HepG2 (cell line): ENCODE measurements around the gene VWA7. TPM values are rescaled to one million over a fixed set of nuclear protein-coding genes. Genes with fewer than 3 reads are reported as not detected.
A peak's percentile ranks its signal among the peaks of the same experiment; 100 is the strongest.

Source experiments
- CERS6 ChIP-seq: sonication (generic); formaldehyde crosslinking; IDR thresholded peaks from 2 replicates; pipeline ENCODE4 v1.5.0; 2020; ENCODE audit warnings: missing genetic modification reagents
- DR1 ChIP-seq: sonication (generic); formaldehyde crosslinking; IDR thresholded peaks from 2 replicates; pipeline ENCODE4 v1.8.0; 2021; ENCODE audit warnings: mild to moderate bottlenecking, missing genetic modification reagents, inconsistent platforms
- ERF ChIP-seq: IDR thresholded peaks from 2 replicates; pipeline ENCODE4 v1.6.1; 2018; ENCODE audit warnings: missing biosample characterization, missing genetic modification reagents
- FOXK2 ChIP-seq: fragments of 450-650 bp; IDR thresholded peaks from 2 replicates; pipeline ENCODE4 v1.6.1; 2016
- KDM5A ChIP-seq: fragments of 200-600 bp; sonication (generic); IDR thresholded peaks from 2 replicates; pipeline ENCODE4 v1.7.0; 2018; ENCODE audit warnings: antibody characterized with exemption, mild to moderate bottlenecking, low read length, borderline replicate concordance
- KMT2A ChIP-seq: sonication (generic); formaldehyde crosslinking; IDR thresholded peaks from 2 replicates; pipeline ENCODE4 v1.4.0; 2020; ENCODE audit warnings: missing genetic modification reagents
- NR2F1 ChIP-seq, 2 experiments: fragments of 450-650 bp in 1 of 2; formaldehyde crosslinking in 1 of 2; IDR thresholded peaks; 2 replicates each; pipeline versions ENCODE4 v1.5.0 to v1.6.1; 2016 to 2020; ENCODE audit warnings: mild to moderate bottlenecking in 1 of 2, missing compliant biosample characterization in 1 of 2, missing genetic modification reagents in 1 of 2, moderate library complexity in 1 of 2
- PAF1 ChIP-seq: IDR thresholded peaks from 2 replicates; pipeline ENCODE4 v1.6.1; 2016; ENCODE audit warnings: missing genetic modification reagents, missing compliant biosample characterization
- PRMT3 ChIP-seq: sonication (generic); formaldehyde crosslinking; IDR thresholded peaks from 2 replicates; pipeline ENCODE4 v1.8.1; 2022; ENCODE audit warnings: low read depth, mild to moderate bottlenecking, moderate library complexity, missing genetic modification reagents, borderline replicate concordance
- REL ChIP-seq: sonication (generic); formaldehyde crosslinking; conservative IDR thresholded peaks from 2 replicates; pipeline ENCODE4 v1.8.0; 2022; ENCODE audit warnings: mild to moderate bottlenecking, missing genetic modification reagents, moderate library complexity
- SMAD3 ChIP-seq: sonication (generic); formaldehyde crosslinking; IDR thresholded peaks from 2 replicates; pipeline ENCODE4 v1.4.0; 2020; ENCODE audit warnings: missing genetic modification reagents
- SNRNP70 ChIP-seq: fragments of 200-400 bp; formaldehyde crosslinking; IDR thresholded peaks from 2 replicates; pipeline ENCODE4 v1.6.1; 2017; ENCODE audit warnings: mild to moderate bottlenecking, low read depth, low read length, moderate library complexity
- U2AF1 ChIP-seq: fragments of 200-400 bp; formaldehyde crosslinking; optimal IDR thresholded peaks from 2 replicates; pipeline ENCODE3; 2017; ENCODE audit warnings: mild to moderate bottlenecking, low read depth, low read length
- ZNF333 ChIP-seq: sonication (generic); formaldehyde crosslinking; IDR thresholded peaks from 2 replicates; pipeline ENCODE4 v1.4.0; 2020; ENCODE audit warnings: mild to moderate bottlenecking, missing genetic modification reagents, borderline replicate concordance
- ZNF558 ChIP-seq: sonication (generic); formaldehyde crosslinking; IDR thresholded peaks from 2 replicates; pipeline ENCODE4 v1.9.0; 2022; ENCODE audit warnings: mild to moderate bottlenecking, missing genetic modification reagents, borderline replicate concordance
- ZNF567 ChIP-seq: sonication (generic); formaldehyde crosslinking; IDR thresholded peaks from 2 replicates; pipeline ENCODE4 v1.8.1; 2023; ENCODE audit warnings: mild to moderate bottlenecking, missing genetic modification reagents, borderline replicate concordance
- ZNF644 ChIP-seq: IDR thresholded peaks from 2 replicates; pipeline ENCODE4 v1.6.1; 2016; ENCODE audit warnings: low read depth
- ZNF670 ChIP-seq: sonication (generic); formaldehyde crosslinking; IDR thresholded peaks from 2 replicates; pipeline ENCODE4 v1.8.0; 2022; ENCODE audit warnings: mild to moderate bottlenecking, missing genetic modification reagents, borderline replicate concordance
- polyA plus RNA-seq, 8 experiments: library from polyadenylated mRNA; depleted of rRNA in 3 of 8; stranded (reverse) in 7 of 8; unstranded in 1 of 8; fragments of >200 nt; fragmentation: Illumina TruSeq in 4 of 8; extraction: Trizol in 4 of 8; gene quantifications; 2 replicates each; pipeline versions ENCODE4 v1.2.1 to v1.2.3, GENCODE V29; 2011 to 2016; ENCODE audit warnings: low read depth in 4 of 8, missing spikeins in 1 of 8, mixed read lengths in 1 of 8; ENCODE audit not compliant: insufficient read depth in 1 of 8
- total RNA-seq, 5 experiments: library from RNA; depleted of rRNA; stranded (reverse); fragments of >200 nt; fragmentation: Illumina TruSeq; extraction: Trizol; gene quantifications; 2 replicates each; pipeline ENCODE4 v1.2.3, GENCODE V29; 2016; ENCODE audit warnings: low read depth in 1 of 5
- TF ChIP-seq, protein P1 (sequence below): sonication (generic); formaldehyde crosslinking; IDR thresholded peaks from 2 replicates; pipeline ENCODE4 v1.4.0; 2020; ENCODE audit warnings: missing genetic modification reagents
- TF ChIP-seq, protein P2 (sequence below): sonication (generic); formaldehyde crosslinking; IDR thresholded peaks from 2 replicates; pipeline ENCODE4 v1.8.1; 2023; ENCODE audit warnings: mild to moderate bottlenecking, missing genetic modification reagents
- TF ChIP-seq, protein P3 (sequence below): sonication (generic); formaldehyde crosslinking; IDR thresholded peaks from 2 replicates; pipeline ENCODE4 v1.4.0; 2020; ENCODE audit warnings: missing genetic modification reagents

The VWA7 gene
- total and polyA plus RNA-seq, 2 of the 13 experiments (the other 11 are each of a cell fraction or from before 2014, with no cell fraction given) = 0.86 to 3.3 TPM

GRCh38 chr6:31729979-31730630 is 47.0 kb downstream of the VWA7 start (continued):
- TF ChIP-seq NR2F1 (CRISPR knock-in tag; IDR thresholded peaks at IDR 0.05) (no peak), ERF (CRISPR knock-in tag) (peak; percentile 4; the same call in 1 of the 2 replicates), FOXK2 (no peak), SMAD3 (CRISPR knock-in tag) (no peak), ZNF670 (CRISPR knock-in tag) (peak; percentile 65; the same call in 1 of the 2 replicates), REL (CRISPR knock-in tag) (0 out of 2 replicates have a peak, but pooled peaks have one; percentile 43), KDM5A (no peak; the same call in 1 of the 2 replicates), KMT2A (CRISPR knock-in tag) (no peak), U2AF1 (peak; percentile 91), ZNF333 (CRISPR knock-in tag) (peak; percentile 56; the same call in 1 of the 2 replicates), SNRNP70 (peak; percentile 82; the same call in 1 of the 2 replicates), PAF1 (CRISPR knock-in tag) (peak; percentile 91), ZNF558 (CRISPR knock-in tag) (peak; percentile 89; the same call in 1 of the 2 replicates), DR1 (CRISPR knock-in tag) (no peak), CERS6 (CRISPR knock-in tag) (no peak), ZNF567 (no peak), PRMT3 (CRISPR knock-in tag) (peak; percentile 94), ZNF644 (CRISPR knock-in tag) (no peak)
- TF ChIP-seq, protein P1, sequence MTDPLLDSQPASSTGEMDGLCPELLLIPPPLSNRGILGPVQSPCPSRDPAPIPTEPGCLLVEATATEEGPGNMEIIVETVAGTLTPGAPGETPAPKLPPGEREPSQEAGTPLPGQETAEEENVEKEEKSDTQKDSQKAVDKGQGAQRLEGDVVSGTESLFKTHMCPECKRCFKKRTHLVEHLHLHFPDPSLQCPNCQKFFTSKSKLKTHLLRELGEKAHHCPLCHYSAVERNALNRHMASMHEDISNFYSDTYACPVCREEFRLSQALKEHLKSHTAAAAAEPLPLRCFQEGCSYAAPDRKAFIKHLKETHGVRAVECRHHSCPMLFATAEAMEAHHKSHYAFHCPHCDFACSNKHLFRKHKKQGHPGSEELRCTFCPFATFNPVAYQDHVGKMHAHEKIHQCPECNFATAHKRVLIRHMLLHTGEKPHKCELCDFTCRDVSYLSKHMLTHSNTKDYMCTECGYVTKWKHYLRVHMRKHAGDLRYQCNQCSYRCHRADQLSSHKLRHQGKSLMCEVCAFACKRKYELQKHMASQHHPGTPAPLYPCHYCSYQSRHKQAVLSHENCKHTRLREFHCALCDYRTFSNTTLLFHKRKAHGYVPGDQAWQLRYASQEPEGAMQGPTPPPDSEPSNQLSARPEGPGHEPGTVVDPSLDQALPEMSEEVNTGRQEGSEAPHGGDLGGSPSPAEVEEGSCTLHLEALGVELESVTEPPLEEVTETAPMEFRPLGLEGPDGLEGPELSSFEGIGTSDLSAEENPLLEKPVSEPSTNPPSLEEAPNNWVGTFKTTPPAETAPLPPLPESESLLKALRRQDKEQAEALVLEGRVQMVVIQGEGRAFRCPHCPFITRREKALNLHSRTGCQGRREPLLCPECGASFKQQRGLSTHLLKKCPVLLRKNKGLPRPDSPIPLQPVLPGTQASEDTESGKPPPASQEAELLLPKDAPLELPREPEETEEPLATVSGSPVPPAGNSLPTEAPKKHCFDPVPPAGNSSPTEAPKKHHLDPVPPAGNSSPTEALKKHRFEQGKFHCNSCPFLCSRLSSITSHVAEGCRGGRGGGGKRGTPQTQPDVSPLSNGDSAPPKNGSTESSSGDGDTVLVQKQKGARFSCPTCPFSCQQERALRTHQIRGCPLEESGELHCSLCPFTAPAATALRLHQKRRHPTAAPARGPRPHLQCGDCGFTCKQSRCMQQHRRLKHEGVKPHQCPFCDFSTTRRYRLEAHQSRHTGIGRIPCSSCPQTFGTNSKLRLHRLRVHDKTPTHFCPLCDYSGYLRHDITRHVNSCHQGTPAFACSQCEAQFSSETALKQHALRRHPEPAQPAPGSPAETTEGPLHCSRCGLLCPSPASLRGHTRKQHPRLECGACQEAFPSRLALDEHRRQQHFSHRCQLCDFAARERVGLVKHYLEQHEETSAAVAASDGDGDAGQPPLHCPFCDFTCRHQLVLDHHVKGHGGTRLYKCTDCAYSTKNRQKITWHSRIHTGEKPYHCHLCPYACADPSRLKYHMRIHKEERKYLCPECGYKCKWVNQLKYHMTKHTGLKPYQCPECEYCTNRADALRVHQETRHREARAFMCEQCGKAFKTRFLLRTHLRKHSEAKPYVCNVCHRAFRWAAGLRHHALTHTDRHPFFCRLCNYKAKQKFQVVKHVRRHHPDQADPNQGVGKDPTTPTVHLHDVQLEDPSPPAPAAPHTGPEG (CRISPR knock-in tag) = no peak
- TF ChIP-seq, protein P2, sequence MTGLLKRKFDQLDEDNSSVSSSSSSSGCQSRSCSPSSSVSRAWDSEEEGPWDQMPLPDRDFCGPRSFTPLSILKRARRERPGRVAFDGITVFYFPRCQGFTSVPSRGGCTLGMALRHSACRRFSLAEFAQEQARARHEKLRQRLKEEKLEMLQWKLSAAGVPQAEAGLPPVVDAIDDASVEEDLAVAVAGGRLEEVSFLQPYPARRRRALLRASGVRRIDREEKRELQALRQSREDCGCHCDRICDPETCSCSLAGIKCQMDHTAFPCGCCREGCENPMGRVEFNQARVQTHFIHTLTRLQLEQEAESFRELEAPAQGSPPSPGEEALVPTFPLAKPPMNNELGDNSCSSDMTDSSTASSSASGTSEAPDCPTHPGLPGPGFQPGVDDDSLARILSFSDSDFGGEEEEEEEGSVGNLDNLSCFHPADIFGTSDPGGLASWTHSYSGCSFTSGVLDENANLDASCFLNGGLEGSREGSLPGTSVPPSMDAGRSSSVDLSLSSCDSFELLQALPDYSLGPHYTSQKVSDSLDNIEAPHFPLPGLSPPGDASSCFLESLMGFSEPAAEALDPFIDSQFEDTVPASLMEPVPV (CRISPR knock-in tag) = peak; percentile 91; the same call in 1 of the 2 replicates
- TF ChIP-seq, protein P3, sequence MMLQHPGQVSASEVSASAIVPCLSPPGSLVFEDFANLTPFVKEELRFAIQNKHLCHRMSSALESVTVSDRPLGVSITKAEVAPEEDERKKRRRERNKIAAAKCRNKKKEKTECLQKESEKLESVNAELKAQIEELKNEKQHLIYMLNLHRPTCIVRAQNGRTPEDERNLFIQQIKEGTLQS (CRISPR knock-in tag) = no peak
